Stimulated activated naive CD8-positive, alpha-beta T cell treated with anti-CD3 and anti-CD28 coated beads, Interleukin-15, Interleukin-2, amounts not matched to agents 100 U/mL and 50 U/mL, for 24 hours (primary cell): Measurements from ENCODE around the gene KRT77.

ENCODE experiments used
- ATAC-seq: fragments of 150-1000 bp; cut with Tn5 transposase; one replicate; pipeline ENCODE4 v1.10.0; 2021
- DNase-seq: peaks from one replicate; pipeline ENCODE4 v3.0.0; 2021

KRT77 gene

DNA sequence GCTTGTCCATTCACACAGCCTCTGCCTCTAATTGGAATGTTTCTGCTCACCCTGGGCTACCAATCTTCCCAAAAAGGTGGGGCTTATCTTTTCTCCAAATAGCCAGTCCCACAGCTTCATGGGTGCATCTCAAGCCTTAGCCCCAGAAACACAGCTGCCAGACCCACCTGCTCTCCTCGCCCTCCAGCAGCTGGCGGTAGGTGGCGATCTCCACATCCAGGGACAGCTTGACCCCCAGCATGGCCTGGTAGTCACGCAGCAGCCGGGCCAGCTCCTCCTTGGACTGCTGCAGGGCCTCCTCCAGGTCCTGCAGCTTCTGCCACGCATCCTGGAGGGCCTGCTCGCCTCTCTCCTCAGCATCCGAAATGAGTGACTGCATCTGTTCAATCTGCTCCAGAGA, 11.1 kb downstream of the KRT77 start:
- DNase-seq = no peak

DNA sequence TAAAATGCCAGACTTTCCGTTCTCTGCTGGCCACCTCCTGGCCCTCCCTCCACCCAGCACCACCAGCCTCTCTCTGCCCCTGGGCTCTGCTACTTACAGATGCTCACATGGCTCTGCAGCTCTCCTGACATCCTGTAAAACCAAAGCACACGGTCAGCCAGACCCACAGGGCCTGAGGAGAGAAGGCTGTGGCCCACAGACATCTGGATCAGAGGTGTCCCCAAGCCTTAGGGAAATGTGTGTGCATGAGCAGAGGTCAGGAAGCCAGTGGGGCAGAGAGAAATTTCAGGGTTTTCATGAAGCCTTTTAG, 11.5 kb downstream of the KRT77 start:
- no peak for DNase-seq
- no peak for ATAC-seq

More for the DNA sequence above, 11.1 kb downstream of the KRT77 start:
- ATAC-seq = no peak

DNA sequence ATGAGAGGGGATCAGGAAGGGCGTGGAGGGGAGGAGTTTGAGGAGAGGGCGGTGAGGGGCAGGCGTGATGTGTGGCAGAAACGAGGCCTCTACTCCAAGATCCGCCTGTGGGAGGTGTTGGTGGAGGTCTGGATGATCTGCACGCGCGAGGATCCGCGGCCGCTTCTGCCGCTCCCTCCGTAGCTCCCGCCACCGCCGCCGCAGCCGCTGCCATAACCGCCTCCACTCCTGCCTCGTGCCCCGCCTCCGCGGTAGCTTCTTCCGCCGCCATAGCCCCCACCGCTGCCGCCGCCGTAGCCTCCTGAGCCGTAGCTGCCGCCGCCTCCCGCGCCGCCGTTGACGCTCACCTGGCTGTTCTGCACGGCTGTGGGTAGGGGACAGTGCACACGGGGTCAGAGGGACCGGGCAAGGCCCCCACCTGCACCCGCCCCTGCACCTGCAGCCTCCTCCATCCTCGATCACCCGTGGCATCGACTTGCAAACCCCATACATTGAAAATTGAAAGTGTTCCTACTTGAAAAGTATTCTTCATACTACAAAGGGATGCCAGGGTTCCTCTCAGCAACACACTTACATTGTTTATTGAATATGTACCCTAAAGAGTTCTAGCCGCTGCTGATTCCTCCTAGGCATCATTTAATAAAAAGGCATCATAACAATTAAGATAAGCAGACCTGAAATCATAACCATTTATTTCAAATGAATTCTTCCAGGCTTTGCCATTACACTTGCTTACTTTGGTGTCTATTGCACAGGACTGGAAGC, 12.1 kb downstream of the KRT77 start:
- DNase-seq = peak; percentile 65

DNA sequence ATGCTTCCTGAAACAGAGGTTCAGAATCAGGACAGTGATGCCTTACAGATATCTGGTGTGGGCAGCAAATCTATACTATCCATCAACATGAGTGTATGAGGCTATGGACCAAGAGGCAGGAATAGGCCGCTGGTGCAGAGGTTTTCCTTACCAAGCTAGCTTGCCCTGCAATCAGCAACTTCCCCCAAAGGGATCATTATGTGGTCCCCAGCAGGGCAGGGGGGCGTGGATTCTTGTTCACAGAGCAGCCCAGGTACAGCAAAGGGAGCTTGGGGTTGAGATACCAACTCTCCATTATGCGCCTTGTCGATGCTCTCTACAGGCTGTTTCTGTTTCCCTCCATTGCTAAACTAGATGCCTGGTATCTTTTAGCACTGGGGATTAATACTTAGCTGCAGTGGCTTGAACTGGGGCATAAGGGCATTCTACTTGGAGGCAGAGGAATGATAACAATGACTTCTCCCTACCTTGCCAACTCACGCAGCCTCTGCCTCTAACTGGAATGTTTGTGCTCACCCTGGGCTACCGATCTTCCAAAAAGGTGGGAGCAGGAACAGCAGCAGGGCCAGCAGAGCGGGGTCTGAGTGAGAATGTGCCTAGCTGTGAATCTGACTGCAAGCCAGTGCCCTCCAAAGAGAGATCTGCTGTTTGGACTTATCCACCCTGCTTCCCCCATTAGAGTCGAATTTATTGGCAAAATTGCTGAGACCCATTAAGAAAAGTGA, 12.8 kb downstream of the KRT77 start:
- DNase-seq = no peak
- no peak for ATAC-seq

More for the DNA sequence above, 12.1 kb downstream of the KRT77 start:
- ATAC-seq = peak; percentile 44

DNA sequence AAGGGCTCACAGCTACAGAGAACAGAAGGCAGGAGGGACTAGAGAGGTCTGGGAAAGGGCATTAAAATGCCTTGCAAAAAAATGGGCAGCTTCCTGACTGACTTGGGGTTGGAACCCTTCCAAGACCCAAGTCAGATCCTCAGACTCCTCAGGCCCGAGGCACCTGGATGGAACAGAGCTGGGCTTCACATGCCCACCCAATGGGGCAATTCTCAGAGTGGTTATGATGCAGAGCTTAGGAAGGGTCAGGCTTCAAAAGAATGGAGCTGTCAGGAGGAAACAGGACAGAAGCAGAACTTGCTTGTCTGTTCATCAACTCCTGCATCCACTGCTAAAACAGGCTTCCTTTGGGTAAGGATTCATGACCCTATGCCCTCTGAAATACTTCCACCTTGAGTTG, 13.4 kb downstream of the KRT77 start:
- DNase-seq (no peak), ATAC-seq (no peak)

DNA sequence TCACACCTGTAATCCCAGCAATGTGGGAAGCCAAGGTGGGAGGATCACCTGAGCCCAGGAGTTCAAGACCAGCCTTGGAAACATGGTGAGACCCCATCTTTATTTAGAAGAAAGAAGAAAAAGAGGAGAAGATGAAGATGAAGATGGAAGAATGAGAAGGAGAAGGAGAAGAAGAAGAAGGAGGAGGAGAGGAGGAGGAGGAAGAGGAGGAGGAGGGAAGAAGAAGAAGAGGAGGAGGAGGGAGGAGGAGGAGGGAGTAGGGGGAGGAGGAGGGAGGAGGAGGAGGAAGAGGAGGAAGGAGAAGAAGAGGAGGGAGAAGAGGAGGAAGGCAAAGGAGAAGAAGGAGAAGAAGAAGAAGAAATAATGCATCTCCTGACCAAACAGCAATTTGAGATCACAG, 14.1 kb downstream of the KRT77 start:
- ATAC-seq = no peak
- no peak for DNase-seq

DNA sequence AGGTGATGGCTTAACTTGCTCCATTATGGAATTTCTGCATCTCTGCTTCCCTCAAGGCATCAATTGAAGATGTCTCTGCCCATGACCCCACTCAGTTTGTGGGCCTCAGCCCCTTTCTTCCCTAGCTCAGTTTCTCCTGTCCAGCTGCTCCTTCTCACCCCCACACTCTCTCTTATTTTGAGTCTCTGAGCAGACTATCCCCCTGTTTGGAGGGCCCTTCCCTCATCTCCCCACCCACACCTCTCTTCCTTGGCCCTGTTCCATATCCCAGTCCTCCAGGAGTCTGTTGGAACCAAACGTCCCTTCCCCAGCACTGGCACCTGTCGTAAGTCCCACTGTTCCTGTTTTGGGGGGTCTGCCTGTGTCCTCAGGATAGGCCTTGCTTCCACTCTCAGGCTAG, 14.8 kb downstream of the KRT77 start:
- ATAC-seq = no peak
- DNase-seq = no peak

DNA sequence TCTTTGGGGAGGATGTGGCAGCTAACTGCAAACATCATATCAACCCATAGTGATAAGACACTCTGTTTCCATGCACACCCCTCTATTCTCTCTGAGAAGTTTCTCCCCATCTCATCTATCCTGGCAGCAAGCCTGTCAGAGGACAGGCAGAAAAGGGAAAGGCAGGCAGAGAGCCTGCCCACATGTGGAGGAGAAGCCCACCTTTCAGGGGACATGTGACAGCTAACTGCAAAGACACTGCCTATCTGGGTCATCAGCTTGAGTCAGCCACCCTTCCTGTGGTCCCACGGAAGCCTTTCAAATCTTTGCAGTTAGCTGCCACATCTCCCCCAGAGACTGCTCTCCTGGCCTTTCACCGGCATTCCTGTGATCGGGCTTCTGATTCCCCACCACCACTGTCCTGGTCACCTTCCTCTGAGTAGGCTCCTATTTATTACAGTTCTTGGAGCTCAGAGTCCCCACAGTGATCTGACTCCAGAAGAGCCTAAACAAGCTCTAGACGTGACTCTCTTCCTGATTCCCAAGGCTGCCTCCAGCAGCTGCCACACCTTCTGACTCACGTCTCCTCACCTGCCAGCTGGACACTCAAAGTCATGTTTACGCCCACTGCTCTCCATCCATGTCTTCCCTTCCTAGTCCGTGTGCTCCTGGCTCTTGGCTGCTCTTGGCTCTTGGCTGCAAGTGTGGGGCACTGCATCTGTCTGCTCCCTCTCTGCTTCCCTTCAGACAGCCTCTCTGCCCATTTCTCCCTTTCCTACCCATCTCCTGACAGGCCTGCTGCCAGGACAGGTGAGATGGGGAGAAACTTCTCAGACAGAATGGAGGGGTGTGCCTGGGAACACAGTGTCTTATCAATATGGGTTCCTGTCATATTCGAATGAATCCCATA, 15.6 kb downstream of the KRT77 start:
- ATAC-seq = no peak
- DNase-seq = no peak

DNA sequence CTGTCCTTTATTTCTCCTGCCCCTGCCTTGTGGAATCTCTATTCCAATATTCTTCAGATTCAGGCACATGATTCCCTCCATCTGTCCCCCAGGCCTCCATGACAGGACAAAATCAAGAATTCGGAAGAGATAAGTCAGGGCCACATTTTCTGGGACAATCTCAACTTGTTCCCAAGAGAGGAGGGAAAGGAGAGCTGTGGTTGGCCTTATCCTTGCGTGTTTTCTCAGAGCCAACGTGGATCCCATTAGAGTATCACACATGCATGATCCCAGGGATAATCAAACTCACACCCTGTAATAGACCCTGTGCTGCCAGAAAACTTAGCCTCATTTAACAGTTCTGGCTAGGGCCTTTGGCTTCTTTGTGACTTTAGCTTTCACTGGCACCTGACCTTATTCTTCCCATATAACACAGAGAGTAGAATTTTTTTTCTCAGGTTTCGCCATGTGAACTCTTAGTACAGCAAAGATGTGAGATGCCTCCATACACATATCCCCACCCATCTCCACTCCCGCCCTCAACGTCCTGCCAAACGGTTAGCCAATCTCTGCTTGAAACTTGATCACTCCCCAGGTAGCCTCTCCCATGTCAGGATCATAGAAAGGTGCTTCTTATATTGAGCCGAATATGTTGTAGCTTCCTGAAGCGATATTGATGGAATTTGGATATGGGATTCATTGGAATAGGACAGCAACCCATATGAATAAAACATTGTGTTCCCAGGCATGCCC, 16.4 kb downstream of the KRT77 start:
- ATAC-seq (no peak), DNase-seq (no peak)

DNA sequence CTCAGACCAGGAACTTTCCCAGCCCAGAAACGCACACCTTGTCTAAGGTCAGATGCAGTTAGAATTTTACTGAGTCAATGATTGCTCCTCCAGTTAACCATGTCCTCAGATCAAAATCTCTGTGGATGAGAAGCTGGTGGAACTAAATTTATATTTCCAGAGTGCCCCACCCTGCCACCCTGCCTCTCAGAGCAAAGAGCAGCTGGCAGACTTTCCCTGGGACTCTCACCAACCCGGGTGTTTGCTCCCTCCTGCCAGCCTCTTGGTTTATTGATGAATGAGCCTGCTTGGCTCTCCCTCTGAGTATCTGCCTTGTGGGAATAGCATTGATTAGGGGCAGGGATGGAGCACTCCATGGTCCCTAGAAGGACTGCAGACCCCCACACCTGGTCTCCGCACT, 17.3 kb downstream of the KRT77 start:
- ATAC-seq = no peak

DNA sequence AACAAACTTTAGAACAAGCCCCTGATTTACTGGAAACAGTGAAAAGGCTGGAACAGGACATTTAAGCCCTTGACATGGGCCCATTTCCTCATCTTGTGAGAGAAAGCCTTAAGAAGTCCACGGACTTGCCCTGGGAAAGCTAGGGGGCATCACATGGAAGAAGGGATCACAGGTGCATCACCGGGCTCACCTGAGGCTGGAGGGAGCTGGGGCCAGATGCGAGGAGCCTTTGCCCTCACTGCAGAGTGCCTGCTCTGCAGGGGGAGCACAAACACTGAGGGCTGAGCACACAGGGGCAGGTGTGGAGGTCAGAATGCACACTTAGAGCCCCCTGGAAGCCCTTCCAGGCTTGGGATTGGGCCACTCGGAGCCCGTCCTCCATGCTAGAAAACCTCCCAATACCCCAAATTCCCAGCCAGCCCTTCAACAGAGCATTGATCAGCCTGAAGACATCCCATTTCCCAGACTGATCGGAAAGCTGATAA, 17.9 kb downstream of the KRT77 start:
- DNase-seq (no peak), ATAC-seq (no peak)

More for the DNA sequence above, 17.3 kb downstream of the KRT77 start:
- DNase-seq = no peak

DNA sequence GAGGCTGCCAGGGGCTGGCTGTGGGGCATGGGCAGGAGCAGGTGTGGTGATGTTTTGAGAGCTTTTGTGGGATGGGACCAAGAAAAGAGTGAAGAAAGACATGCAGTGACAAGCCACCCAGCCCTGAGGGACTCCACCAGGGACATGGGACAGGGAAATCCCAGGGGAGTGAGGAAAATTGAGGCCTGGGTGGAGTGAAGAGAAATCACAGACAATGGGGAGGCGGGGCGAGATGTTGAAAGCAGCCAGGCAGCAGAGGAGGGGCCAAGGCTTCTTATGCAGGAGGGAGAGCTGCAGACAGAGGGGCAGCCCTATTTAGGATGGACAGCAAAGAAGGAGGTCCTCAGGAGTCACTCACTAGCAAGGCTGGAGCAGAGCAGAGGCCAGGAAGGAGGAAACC, 18.9 kb downstream of the KRT77 start:
- no peak for ATAC-seq
- no peak for DNase-seq

DNA sequence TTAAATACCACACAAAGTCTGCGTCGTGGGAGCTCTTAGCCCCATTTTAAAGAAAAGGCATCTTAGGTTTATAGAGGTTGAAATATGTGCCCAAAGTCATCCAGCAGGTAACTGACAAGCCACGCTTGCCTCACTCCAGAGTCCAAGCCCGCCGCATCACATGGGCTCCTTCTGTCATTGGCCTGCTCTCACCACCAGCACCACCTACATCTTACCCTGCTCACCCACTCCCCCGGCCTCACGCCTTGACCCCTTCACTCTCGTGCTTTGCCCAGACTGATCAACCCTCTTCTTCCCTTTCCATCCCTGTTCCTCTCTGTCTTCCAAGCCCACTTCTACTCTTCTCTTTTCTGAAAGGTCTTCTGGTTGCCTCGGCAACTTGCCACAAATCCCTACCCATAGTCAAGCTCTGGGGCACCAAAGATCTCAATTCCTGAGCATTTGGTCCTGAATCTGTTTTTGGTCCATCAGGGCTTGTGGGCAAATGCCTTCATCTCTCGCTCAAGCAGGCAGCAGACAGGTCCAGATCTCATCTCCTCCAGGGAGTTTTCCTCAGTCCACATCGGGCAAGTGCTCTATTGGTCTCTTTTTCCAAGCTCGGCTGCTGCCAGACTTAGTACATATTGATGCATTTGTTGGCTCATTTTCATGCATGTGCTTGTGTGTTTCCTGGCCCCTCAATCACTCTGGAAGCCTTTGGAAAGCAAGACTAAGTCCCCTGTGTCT, 19.6 kb downstream of the KRT77 start:
- DNase-seq = no peak
- ATAC-seq = no peak

DNA sequence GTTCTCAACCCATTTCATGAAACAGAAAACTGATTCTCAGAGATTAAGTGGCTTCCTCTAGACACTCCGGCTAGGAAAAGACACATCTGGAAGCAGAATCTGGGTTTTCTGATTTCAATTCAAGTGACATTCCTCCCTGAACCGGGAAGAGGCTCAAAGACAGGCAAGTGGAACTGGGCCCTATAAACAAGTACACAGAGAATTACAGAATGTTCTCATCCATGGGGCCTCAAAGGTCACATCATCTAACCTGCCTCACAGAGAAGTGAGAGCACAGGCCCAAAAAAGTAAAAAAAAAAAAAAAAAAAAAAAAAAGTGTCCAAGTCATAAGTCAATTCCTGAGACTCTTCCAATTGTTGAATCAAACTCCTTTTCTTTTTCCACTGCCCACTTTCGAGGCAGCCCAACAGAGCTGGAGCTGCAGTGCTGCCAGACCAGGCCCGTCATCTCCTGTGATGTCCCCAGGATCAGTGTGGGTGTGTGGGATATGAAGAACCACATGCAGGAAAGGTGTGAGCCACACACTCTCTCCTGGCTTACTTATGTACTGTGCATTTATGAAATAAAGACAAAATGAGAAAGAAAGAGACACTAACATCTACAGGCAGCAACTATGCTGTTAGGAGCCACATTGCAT, 20.3 kb downstream of the KRT77 start:
- DNase-seq = no peak
- ATAC-seq = no peak

DNA sequence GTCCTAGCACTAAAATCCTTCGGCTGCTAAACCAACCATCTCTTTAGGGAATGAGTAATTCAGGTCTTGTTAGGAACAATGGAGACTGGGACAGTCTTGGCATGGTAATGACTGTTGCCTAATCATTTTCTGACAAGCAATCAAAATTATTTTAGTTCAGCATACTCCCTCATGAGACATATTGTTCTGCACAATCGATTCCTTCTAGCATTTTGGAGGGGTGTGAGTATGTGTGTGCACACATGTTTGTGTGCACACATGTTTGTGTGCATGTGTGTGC, 21.0 kb downstream of the KRT77 start:
- ATAC-seq (no peak), DNase-seq (no peak)

DNA sequence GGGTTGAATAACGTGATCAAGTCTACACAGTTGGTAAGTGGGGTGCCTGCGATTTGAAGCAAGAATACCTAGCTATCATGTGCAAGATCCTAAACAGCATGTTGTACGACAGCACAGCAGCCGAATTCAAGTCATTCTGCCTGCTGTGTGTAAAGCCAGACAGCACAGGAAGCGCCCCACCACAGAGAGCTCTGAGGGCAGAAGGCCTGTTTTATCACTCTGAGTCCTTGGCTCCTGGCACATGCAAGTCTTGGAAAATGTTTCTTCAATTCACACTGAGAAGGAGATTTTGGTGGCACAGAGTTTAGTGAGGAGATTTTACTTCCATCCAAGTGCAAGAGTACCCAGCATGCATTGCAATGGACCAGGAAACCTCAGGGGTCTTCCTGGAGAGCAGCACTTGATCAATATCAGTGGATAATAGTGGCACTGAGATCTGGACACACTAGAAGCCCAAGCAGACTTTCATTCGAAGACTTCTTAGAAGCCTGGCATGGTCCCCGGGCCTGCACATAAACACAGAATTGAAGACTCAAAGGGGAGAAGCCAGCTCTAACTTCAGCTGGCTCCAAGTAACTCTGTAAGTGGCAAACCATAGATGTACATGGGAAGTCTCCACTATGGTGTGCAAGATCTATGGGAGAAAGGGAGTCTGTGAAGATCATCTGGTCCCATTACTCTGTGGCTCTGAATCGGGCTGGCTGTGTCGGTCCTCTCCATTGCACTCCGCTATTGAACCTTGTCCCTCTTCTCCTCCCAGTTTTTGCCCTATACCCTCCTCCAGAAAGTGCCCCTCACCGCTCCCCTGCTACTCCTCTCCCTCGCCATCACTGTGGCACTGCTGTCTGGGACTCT, 21.6 kb downstream of the KRT77 start:
- peak; percentile 70 for ATAC-seq
- DNase-seq = peak; percentile 23

DNA sequence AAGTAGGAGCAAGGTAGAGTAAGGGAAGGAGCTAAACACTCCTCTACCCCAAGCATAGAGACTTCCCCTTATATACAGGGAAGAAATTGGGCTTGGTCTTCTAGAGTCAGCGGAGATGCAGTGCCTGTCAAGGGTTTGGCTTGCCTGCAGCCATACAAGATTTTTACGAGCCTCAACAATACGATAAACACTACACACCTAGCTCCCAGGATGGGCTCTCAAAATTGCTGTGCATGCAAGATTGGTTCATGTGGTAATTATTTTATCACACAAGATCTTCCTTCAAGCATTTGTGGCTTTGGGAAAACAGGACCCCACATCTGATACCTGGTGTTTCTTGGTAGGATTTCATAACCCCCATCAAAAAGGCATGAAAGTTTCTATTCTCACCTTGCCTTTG, 23.0 kb downstream of the KRT77 start, which contains the start of gene KRT1:
Gene KRT1, minus strand, starts transcription at position 45 of the 400 bp plus-strand sequence. CDS start 59 bp downstream, outside the sequence.
- no peak for DNase-seq
- no peak for ATAC-seq

DNA sequence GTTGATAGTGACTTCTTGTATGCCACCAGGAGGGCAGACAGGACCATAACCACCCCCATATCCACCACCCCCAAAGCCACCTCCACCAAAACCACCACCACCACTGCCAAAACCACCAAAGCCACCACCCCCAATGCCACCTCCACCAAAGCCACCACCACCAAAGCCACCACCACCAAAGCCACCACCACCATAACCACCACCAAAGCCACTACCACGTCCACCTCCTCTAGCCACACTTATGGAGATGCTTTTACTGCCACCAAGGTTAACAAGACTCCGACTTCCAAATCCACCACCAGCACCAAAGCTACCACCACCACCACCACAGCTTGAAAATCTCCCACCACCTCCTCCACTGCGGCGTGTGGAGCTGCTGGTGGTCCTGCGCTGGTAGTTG, 23.4 kb downstream of the KRT77 start:
- no peak for DNase-seq
- no peak for ATAC-seq

DNA sequence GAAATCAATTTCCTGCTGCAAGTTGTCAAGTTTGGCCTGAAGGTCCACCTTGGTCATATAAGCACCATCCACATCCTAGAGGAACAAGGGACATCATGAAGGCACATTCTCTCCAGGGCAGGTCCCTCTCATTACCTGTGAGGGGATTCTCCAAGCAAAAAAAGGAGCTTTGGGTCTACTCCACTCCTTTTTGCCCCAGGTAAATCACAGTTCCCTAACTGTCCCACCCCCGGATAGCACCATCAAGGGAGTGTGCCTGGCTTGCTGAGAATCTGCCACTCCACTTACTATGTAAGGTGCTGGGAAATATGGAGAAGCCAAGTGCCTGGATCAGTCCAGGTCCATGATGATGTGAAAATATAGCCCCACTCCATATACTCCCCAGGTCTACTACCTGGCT, 25.7 kb downstream of the KRT77 start:
- DNase-seq = no peak
- no peak for ATAC-seq

DNA sequence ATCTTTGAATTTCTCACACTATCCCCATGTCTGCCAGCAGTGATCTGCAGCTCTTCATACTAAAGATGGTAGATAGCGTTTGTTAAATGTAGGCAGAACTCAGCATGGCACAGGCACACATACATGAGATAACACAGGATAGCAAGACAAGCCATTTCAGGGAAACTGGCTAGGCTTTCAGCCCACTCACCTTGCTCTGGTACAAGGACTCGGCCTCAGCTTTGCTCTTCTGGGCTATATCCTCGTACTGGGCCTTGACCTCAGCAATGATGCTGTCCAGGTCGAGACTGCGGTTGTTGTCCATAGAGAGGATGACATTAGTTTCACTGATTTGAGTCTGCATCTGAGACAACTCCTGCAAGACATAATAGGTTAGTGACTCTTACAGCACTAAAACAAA, 26.2 kb downstream of the KRT77 start:
- ATAC-seq (no peak), DNase-seq (no peak)
